Urinary bladder (tissue), 4 donors: ENCODE data around the gene GREB1. TPM values are rescaled to one million over a fixed set of nuclear protein-coding genes. Genes with fewer than 3 reads are reported as not detected.

Experiments
- DNase-seq: peaks from one replicate; pipeline ENCODE4 v3.0.0-alpha.2; 2015; ENCODE audit errors: extremely low spot score
- H3K27ac ChIP-seq: one replicate; pipeline ENCODE4 v1.5.1; 2013; ENCODE audit warnings: low read depth, mild to moderate bottlenecking, moderate library complexity
- H3K36me3 ChIP-seq: one replicate; pipeline ENCODE4 v1.6.1; 2013; ENCODE audit warnings: mild to moderate bottlenecking, moderate library complexity; ENCODE audit not compliant: insufficient read depth
- H3K4me1 ChIP-seq: one replicate; pipeline ENCODE4 v1.6.1; 2013; ENCODE audit warnings: mild to moderate bottlenecking, moderate library complexity; ENCODE audit not compliant: insufficient read depth
- H3K4me3 ChIP-seq: one replicate; pipeline ENCODE4 v1.5.1; 2013; ENCODE audit warnings: low read depth, low read length
- WGBS: extraction: QIAGEN DNeasy Blood & Tissue Kit; methylation state at CpG from one replicate; pipeline ENCODE4 v1.1.7; 2013; 5-methylcytosine and 5-hydroxymethylcytosine counted together
- polyA plus RNA-seq: library from polyadenylated mRNA; stranded (reverse); fragments of 200-250 nt; gene quantifications from one replicate; pipeline ENCODE4 v1.2.3, GENCODE V29; 2013
- total RNA-seq: library from RNA; depleted of rRNA; stranded (reverse); fragments of >200 nt; gene quantifications from one replicate; pipeline ENCODE4 v1.2.3, GENCODE V29; 2014
- donor health status: healthy with polysubstance abuse.
- donor health status: healthy.

The GREB1 gene
- total and polyA plus RNA-seq, 2 donors: 0.86 to 9.1 TPM

- DNase-seq: no peak
- WGBS: 94% methylated on average over 12 of the region's 12 CpGs
- H3K27ac ChIP-seq: no peak overlapping the region
Measured at GRCh38 chr2:11580697-11581096, 46.9 kb downstream of the GREB1 start.

GRCh38 chr2:11581124-11581796 lies 47.4 kb downstream of the GREB1 start:
- no peak for DNase-seq
- whole genome bisulfite sequencing: 91% methylated on average over 9 of the region's 9 CpGs
- Histone ChIP-seq H3K36me3 (no peaks in the 10 kb centered on the region), H3K4me1 (no peaks in the 10 kb centered on the region), H3K4me3 (no peak overlapping the region), H3K27ac (no peak overlapping the region)

More at GRCh38 chr2:11580697-11581096, 46.9 kb downstream of the GREB1 start:
- no peaks in the 10 kb centered on the region for H3K36me3 ChIP-seq
- H3K4me1 ChIP-seq: no peaks in the 10 kb centered on the region
- H3K4me3 ChIP-seq: no peak overlapping the region

GRCh38 chr2:11581797-11582611 lies 48.2 kb downstream of the GREB1 start:
- Histone ChIP-seq H3K27ac (no peak overlapping the region), H3K4me1 (no peaks in the 10 kb centered on the region), H3K4me3 (no peak overlapping the region), H3K36me3 (no peaks in the 10 kb centered on the region)
- no peak for DNase-seq
- 85% methylated on average over 19 of the region's 19 CpGs for WGBS

- no peak overlapping the region for H3K27ac ChIP-seq
- WGBS: 79% methylated on average over 11 of the region's 11 CpGs
- no peak overlapping the region for H3K4me3 ChIP-seq
Measured at GRCh38 chr2:11582612-11582861, 48.7 kb downstream of the GREB1 start.

GRCh38 chr2:11582862-11583752 lies 49.3 kb downstream of the GREB1 start:
- H3K4me3 ChIP-seq: no peak overlapping the region
- no peak overlapping the region for H3K27ac ChIP-seq
- WGBS: 38% methylated on average over 19 of the region's 19 CpGs
- no peaks in the 10 kb centered on the region for H3K4me1 ChIP-seq
- no peak for DNase-seq
- H3K36me3 ChIP-seq: no peaks in the 10 kb centered on the region

More at GRCh38 chr2:11582612-11582861, 48.7 kb downstream of the GREB1 start:
- Histone ChIP-seq H3K4me1 (no peaks in the 10 kb centered on the region), H3K36me3 (no peaks in the 10 kb centered on the region)
- DNase-seq: no peak

- H3K4me1 ChIP-seq: no peaks in the 10 kb centered on the region
- WGBS: 48% methylated on average over 14 of the region's 14 CpGs
- no peak overlapping the region for H3K4me3 ChIP-seq
- peak; percentile 48 for DNase-seq
- H3K27ac ChIP-seq: no peak overlapping the region
- no peaks in the 10 kb centered on the region for H3K36me3 ChIP-seq
Measured at GRCh38 chr2:11583840-11584524, 50.1 kb downstream of the GREB1 start.

- H3K4me3 ChIP-seq: no peak overlapping the region
- no peaks in the 10 kb centered on the region for H3K4me1 ChIP-seq
- WGBS: 83% methylated on average over 18 of the region's 18 CpGs
- no peak overlapping the region for H3K27ac ChIP-seq
- H3K36me3 ChIP-seq: no peaks in the 10 kb centered on the region
- no peak for DNase-seq
Measured at GRCh38 chr2:11584525-11585056, 50.7 kb downstream of the GREB1 start.

GRCh38 chr2:11585071-11585470 lies 51.2 kb downstream of the GREB1 start:
- 95% methylated on average over 7 of the region's 7 CpGs for WGBS
- Histone ChIP-seq H3K4me1 (no peaks in the 10 kb centered on the region), H3K4me3 (no peak overlapping the region), H3K27ac (no peak overlapping the region), H3K36me3 (no peaks in the 10 kb centered on the region)
- no peak for DNase-seq

GRCh38 chr2:11588228-11589110 lies 54.6 kb downstream of the GREB1 start:
- no peak for DNase-seq
- Histone ChIP-seq H3K27ac (no peak overlapping the region), H3K4me1 (no peaks in the 10 kb centered on the region), H3K4me3 (no peak overlapping the region), H3K36me3 (no peaks in the 10 kb centered on the region)
- WGBS: 91% methylated on average over 21 of the region's 21 CpGs

- Histone ChIP-seq H3K36me3 (no peaks in the 10 kb centered on the region), H3K4me1 (no peaks in the 10 kb centered on the region), H3K27ac (no peak overlapping the region), H3K4me3 (no peak overlapping the region)
- WGBS: 92% methylated on average over 12 of the region's 12 CpGs
- no peak for DNase-seq
Measured at GRCh38 chr2:11589316-11589940, 55.6 kb downstream of the GREB1 start.

GRCh38 chr2:11590193-11590592 lies 56.3 kb downstream of the GREB1 start:
- H3K4me1 ChIP-seq: no peaks in the 10 kb centered on the region
- no peak overlapping the region for H3K27ac ChIP-seq
- DNase-seq: no peak
- 96% methylated on average over 9 of the region's 9 CpGs for WGBS
- H3K36me3 ChIP-seq: no peaks in the 10 kb centered on the region
- no peak overlapping the region for H3K4me3 ChIP-seq

GRCh38 chr2:11591091-11591490 lies 57.2 kb downstream of the GREB1 start:
- DNase-seq: no peak
- no peaks in the 10 kb centered on the region for H3K36me3 ChIP-seq
- WGBS: 95% methylated on average over 8 of the region's 8 CpGs

More at GRCh38 chr2:11591091-11591490, 57.2 kb downstream of the GREB1 start:
- H3K4me1 ChIP-seq: no peaks in the 10 kb centered on the region
- no peak overlapping the region for H3K4me3 ChIP-seq
- no peak overlapping the region for H3K27ac ChIP-seq
